NCI-H345 (cell line): ENCODE measurements around the gene DROSHA.

ENCODE experiments used
- DNase-seq: peaks from one replicate; lab custom pipeline; 2025; lab: John Stamatoyannopoulos, UW

The DROSHA gene

GRCh38 chr5:31469886-31470285 lies 62.0 kb downstream of the DROSHA start:
- no peak for DNase-seq

DNA sequence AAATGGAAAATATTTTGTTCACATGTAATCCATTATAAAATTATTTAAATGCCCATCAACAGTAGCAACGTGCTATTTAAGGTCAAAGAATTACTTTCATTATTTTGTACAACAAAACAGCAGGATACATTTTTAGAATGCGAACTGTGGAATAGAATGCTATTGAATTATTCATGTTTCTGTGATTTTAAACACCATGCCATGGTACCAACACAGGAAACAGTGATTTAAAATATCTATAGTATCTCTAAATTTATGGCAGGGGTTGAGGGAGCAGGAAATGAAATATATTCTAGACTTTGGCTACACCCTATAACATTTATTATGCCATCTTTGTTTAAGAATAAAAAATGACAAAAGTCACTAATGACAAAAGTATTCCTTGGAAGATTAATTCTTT lies 62.4 kb downstream of the DROSHA start:
- DNase-seq = no peak

DNA sequence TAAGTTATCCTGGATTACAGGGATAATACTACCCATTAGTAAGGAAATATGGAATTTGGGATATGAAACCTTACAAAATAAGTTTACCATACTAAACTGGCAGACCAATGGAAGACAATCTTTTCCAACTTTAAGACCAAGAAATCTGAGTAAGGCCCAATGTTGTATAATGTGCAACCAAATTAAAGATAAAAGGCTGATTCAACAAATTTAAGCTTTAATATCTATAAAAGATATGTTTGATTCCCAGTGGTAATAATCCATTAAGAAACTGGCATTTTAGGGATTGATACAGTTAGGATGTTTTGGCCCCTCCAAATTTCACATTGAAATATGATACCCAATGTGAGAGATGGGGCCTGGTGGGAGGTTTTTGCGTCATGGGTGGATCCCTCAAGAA lies 66.6 kb downstream of the DROSHA start:
- DNase-seq = no peak

DNA sequence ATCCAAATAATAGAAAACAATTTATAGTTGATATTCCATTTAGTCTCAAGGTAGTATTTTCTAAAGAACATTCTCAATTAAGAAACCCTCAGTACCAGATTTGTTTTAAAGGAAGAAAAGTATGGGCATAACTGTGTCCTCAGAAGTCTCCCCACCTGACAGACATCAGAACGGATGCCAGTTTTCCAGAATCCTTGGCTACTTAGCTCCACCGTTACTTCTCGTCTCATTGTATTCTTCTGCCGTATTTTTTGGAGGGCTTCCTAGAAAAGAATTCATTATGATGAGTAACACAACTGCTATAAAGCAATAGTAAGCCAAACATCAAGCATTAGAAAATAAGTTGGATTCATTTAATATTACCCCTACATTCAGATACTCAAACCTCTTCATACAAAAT lies 67.8 kb downstream of the DROSHA start:
- DNase-seq = no peak

- DNase-seq = no peak
These were observed 68.5 kb downstream of the DROSHA start for GRCh38 chr5:31463351-31463750.

DNA sequence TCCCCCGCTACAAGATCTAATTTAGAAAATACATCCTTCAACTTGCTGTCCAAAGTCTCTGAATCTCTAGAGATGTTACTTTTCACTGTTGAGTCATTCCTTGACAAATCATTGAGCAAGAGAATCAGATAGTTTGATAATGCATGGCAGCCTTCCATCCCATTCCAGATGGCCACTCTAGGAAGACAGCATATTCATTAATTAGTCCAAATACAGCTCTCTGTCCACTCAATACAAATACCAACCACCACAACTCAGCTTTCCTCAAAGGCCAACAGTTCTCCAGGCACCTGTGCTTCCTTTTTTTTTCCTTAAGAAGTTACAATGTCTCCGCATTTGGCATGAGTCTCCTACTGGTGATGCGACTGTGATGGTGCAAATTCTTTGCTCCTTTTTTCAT lies 72.3 kb downstream of the DROSHA start:
- DNase-seq = no peak

DNA sequence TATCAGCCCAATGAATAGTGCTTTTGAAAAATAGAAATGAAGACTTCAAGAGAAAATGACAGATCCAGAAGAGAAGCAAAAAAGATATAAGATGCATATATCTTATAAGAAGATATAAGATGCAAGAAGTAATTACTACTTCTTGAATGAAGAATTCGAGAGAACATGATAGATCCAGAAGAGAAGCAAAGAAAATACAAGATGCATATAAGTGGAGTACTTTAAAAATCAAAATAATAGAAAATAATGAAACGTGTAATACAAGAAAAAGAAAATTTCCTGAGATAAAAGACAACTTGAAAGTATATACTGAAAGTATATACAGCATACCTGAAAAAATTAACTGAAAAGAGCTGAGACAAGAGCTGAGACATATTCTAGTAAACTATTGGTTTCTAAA lies 76.7 kb downstream of the DROSHA start:
- DNase-seq = no peak

DNA sequence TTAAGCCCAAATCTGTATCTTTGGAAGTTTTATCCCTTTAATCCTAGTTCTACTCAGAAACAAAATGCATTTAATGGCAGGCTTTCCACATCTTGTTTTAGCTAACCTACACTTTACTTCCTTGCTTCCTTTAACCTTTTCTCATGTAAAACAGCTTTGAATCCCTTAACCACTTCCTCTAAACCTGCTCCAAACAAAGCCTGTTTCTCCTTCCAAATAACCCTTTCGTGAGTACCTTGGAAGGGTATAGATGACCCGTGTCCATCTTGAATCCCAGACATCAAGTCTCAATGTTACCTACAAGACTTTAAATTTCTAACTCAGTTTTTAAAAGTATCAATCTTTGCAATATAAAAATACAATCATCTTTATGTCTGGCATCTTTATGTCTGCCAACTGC lies 78.4 kb downstream of the DROSHA start:
- DNase-seq = no peak

GRCh38 chr5:31452314-31452713 lies 79.6 kb downstream of the DROSHA start:
- no peak for DNase-seq

GRCh38 chr5:31449962-31450361 lies 81.9 kb downstream of the DROSHA start:
- DNase-seq = no peak

GRCh38 chr5:31449174-31449573 lies 82.7 kb downstream of the DROSHA start:
- DNase-seq = no peak

- DNase-seq = no peak
These were observed 86.8 kb downstream of the DROSHA start for GRCh38 chr5:31445041-31445600.

- no peak for DNase-seq
These were observed 88.3 kb downstream of the DROSHA start for GRCh38 chr5:31443572-31443971.

GRCh38 chr5:31442058-31442745 lies 89.7 kb downstream of the DROSHA start:
- DNase-seq = no peak

DNA sequence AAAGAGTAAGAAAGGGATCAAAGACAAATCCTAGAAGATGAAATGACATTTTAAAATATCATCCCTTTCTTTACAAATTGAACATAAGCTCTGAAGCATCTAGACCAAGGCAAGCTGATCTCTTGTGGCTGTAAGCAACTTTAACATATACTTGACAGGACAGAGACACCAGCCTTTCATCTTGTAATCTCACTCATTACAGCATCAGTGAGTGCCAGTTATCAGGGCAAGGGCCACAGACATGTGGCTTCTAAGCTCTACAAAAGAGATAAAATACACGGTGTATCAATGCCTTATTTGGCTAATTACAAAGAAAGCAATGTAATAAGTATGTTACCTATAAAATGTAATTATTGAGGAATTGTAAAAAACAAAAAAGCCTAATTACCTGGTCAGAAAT lies 95.0 kb downstream of the DROSHA start:
- DNase-seq = no peak

- DNase-seq = no peak
These were observed 96.2 kb downstream of the DROSHA start for GRCh38 chr5:31435730-31436129.

DNA sequence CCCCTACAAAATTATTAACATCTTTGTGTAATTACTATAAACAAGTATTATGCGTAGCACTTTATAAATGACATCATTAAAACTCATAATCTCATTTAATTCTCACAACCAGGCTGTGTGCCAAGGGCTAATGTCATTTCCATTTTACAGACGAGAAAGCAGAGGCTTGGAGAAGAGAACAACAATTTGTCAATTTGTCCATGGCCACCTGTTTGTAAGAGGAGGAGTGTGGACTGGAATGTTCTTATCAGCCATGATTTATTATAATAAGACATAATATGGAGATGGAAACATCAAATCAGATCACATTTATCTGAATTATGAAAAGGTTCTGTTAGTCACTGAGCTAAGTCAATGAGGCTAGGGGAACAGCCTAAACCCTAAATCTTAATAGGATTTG lies 97.0 kb downstream of the DROSHA start:
- no peak for DNase-seq

DNA sequence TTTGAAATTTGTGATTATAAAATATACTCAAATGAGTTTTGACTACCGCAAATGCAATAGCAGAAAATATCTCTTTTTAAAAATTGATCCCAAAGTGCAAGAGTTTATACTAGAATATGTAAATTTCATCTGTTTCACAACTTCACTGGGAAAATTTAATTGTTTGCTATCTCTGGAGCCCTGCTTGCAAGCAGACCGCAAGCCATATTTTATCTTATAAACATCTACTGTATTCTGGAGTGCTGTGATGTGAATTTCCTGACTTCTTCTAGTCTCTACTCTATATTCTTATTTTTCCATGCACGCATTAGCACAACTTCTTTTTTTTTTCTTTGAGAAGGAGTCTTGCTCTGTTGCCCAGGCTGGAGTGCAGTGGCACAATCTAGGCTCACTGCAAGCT lies 98.7 kb downstream of the DROSHA start:
- DNase-seq = no peak

GRCh38 chr5:31427724-31428309 lies 104.1 kb downstream of the DROSHA start:
- DNase-seq = no peak

GRCh38 chr5:31427013-31427723 lies 104.7 kb downstream of the DROSHA start:
- no peak for DNase-seq

DNA sequence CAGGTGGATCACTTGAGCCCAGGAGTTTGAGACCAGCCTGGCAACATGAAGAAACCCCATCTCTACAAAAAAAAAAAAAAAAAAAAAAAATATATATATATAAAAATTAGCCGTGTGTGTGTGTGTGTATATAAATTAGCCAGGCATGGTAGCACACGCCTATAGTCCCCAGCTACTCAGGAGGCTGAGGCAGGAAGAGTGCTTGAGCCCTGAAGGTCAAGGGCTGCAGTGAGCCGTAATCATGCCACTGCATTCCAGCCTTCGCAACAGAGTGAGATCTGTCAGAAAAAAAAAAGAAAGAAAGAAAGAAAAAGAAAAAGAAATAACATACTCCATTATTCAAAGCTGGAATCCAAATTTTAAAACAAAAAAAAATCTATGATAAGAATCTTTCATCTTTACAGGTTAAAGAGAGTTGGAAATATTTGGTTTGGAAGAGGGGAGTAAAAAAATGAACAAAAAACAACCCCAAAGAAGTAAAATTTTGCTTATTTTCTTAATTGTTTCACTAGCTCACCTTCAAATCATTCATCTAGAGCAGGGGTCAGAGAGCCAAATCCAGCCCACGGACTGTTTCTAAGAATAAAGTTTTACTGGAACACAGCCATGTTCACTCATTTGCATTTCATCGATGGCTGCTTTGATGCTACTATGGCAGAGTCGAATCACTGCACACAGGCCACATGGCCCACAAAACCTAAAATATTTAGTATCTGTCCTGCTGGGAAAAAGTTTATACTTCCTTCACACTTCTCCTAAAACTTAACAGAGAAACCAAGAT lies 109.9 kb downstream of the DROSHA start:
- no peak for DNase-seq

DNA sequence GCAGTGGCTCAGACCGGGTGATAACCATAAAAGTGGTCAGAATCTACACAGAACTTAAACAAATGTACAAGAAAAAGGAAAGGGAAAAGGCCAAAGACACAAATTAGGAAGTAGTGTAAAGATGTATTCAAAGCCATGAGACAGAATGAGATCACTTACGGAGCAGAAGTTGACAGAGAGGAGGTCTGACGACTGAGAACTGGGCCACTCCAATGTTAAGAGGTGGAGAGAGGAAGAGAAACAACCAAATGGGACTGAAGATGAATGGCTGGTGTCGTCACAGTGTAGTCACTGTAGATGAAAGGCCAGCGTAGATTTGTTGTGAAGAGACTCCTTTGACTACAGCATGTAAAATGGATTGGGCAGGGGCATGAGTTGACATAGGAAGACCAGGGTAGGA lies 114.4 kb downstream of the DROSHA start:
- DNase-seq = no peak
